Measurements from ENCODE around the gene PSMC5. TPM values are rescaled to one million over a fixed set of nuclear protein-coding genes. Genes with fewer than 3 reads are reported as not detected.
A peak's percentile ranks its signal among the peaks of the same experiment; 100 is the strongest.

The PSMC5 gene
- total RNA-seq, 6 experiments from 2014 or later = 156 to 206 (median 179) TPM

DNA sequence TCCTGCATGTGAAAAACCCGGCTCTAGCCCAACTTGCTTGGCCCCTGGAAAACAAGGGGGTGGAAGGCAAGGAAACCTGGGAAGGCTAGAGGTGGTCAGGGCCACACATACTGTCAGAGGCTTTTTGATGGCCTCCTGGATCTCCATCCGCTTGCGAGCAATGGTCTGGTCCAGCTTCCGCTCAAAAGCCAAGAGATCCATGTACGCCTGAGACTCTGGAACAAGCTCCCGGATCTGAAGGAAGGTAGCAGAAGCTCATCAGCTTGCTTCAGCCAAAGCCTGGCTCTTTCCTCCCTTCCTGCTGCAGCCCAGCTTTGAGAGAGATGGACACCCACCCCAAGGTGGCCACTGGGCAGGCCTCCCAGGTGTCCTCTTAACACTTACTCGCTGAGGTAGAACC, 9.6 kb downstream of the PSMC5 start:
- Mint-ChIP-seq H3K36me3 (ENCODE audit: low read depth) (peaks cover 3% of the 10 kb centered on the region; the same call in 1 of the 2 replicates), H3K4me1 (ENCODE audit: low read depth) (peaks cover 33% of the 10 kb centered on the region), H3K4me3 (no peak overlapping the region), H3K27ac (no peak overlapping the region), H3K27me3 (ENCODE audit: insufficient read depth) (peaks cover 2% of the 10 kb centered on the region; the same call in 1 of the 2 replicates), H3K9me3 (no peaks in the 10 kb centered on the region)
- TF ChIP-seq, protein P1, sequence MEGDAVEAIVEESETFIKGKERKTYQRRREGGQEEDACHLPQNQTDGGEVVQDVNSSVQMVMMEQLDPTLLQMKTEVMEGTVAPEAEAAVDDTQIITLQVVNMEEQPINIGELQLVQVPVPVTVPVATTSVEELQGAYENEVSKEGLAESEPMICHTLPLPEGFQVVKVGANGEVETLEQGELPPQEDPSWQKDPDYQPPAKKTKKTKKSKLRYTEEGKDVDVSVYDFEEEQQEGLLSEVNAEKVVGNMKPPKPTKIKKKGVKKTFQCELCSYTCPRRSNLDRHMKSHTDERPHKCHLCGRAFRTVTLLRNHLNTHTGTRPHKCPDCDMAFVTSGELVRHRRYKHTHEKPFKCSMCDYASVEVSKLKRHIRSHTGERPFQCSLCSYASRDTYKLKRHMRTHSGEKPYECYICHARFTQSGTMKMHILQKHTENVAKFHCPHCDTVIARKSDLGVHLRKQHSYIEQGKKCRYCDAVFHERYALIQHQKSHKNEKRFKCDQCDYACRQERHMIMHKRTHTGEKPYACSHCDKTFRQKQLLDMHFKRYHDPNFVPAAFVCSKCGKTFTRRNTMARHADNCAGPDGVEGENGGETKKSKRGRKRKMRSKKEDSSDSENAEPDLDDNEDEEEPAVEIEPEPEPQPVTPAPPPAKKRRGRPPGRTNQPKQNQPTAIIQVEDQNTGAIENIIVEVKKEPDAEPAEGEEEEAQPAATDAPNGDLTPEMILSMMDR (IDR thresholded peaks at IDR 0.05) = no peak
- DNase-seq = no peak

GRCh38 chr17:63837480-63837879, 10.2 kb downstream of the PSMC5 start:
- Mint-ChIP-seq H3K4me1 (ENCODE audit: low read depth) (peaks cover 33% of the 10 kb centered on the region), H3K27me3 (ENCODE audit: insufficient read depth) (peaks cover 2% of the 10 kb centered on the region; the same call in 1 of the 2 replicates), H3K9me3 (no peaks in the 10 kb centered on the region), H3K27ac (no peak overlapping the region), H3K36me3 (ENCODE audit: low read depth) (no peaks in the 10 kb centered on the region; the same call in 1 of the 2 replicates), H3K4me3 (no peak overlapping the region)
- DNase-seq = no peak
- TF ChIP-seq, protein P1 (IDR thresholded peaks at IDR 0.05) = no peak

DNA sequence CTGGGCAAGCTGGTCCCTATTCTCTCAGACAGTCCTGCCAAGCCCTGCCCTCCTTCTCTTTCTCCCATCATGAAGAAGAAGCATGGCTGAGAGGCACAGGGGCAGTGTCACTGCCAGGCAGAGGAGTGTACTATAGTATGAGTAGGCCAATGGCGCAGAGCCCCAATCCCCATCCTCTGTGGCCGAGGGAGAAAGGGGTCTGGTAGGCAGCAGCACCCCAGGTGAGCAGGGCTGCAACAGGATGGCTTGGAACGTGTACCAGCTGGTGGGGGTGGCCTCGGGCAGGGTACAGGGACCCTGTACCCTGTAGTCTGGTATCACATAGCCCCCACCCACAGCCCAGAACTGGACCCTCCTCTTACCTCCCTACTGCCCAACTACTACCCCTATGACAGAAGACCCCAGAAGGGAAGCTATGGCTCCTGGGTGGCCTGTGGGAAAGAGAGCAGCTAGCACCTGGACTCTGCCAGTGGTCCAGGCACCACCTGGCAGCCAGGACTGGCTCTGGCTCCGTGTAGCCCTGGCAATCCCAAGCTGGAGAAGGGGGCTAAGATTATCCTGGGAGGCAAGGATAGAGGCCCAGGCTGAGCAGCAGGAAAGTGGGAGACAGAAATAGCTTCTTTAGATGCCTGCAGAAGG, 10.8 kb downstream of the PSMC5 start:
- peaks cover 33% of the 10 kb centered on the region for H3K4me1 Mint-ChIP-seq (ENCODE audit: low read depth)
- no peak for DNase-seq
- H3K9me3 Mint-ChIP-seq = no peaks in the 10 kb centered on the region
- H3K36me3 Mint-ChIP-seq (ENCODE audit: low read depth) = no peaks in the 10 kb centered on the region; the same call in 1 of the 2 replicates
- H3K27me3 Mint-ChIP-seq (ENCODE audit: insufficient read depth) = peaks cover 2% of the 10 kb centered on the region; the same call in 1 of the 2 replicates
- TF ChIP-seq, protein P1 (IDR thresholded peaks at IDR 0.05) = no peak
- no peak overlapping the region for H3K27ac Mint-ChIP-seq
- H3K4me3 Mint-ChIP-seq = no peak overlapping the region

DNA sequence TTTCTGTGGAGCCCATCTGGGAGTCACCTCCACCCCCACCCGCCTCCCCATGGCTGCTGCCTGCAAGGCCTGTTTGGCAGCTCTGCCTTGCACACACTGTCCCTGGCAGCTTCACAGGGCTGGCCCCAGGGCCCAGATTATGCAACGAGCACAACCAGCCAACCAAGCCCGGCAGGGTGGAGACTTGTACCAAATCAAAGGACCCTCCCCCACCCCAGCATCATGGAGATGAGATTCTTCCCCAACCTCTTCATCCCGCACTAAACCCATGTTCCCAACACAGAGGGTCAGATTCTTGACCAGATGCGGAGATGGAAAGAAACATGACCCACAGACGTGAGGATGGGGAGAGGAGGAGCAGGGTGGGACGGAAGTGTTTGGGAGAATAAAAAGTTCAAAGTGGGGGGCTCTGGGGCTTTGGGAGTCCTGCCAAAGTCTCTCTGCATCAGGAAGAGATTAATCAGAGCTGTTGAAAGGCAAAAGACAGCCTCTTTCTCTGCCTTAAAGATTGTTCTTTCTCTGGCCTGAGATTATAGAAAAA, 11.5 kb downstream of the PSMC5 start:
- Mint-ChIP-seq H3K27me3 (ENCODE audit: insufficient read depth) (peaks cover 2% of the 10 kb centered on the region; the same call in 1 of the 2 replicates), H3K36me3 (ENCODE audit: low read depth) (no peaks in the 10 kb centered on the region; the same call in 1 of the 2 replicates), H3K4me1 (ENCODE audit: low read depth) (peaks cover 37% of the 10 kb centered on the region), H3K4me3 (no peak overlapping the region), H3K9me3 (no peaks in the 10 kb centered on the region), H3K27ac (peak overlapping the region; percentile 21; the same call in 1 of the 2 replicates)
- TF ChIP-seq, protein P1 (IDR thresholded peaks at IDR 0.05) = no peak
- DNase-seq = peak; percentile 33

DNA sequence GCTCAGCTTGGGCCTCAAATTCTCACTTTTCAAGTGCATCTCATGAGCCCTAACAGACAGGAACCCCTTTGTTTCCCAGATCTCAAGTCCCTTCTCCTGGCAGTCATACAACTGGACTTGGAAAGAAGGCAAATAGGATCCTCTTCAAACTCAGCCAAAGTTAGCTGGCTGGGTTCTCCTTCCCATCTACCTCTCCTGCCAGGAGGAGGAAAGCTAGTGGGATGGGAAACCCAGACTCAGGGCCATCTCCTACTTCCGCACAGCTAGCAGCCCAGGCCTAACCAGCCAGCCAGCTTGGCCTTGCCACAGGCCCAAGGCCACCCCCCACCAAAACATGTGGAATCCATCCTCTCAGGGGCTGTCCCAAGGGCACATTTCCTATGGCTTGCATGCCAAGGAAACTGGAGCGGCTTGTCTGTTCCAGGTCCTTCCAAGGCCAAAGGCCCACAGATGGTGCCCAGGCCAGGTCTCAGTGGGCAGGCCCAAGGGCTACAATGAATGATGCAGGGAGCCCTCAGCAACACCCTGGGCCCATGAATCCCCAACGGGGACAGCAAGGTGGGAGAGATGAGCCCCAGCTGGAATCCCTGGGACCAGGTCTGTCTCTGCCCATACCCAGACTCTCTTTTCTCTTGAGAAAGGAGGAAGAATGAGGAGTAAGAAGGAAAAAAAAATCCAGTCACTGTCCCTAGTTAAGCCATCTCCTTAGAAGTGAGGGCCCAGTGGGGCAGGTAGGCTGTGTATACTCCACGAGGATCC, 13.5 kb downstream of the PSMC5 start:
- TF ChIP-seq, protein P1 (IDR thresholded peaks at IDR 0.05) = no peak
- Mint-ChIP-seq H3K36me3 (ENCODE audit: low read depth) (no peaks in the 10 kb centered on the region), H3K27ac (peak overlapping the region; percentile 92), H3K4me1 (ENCODE audit: low read depth) (peaks cover 36% of the 10 kb centered on the region), H3K9me3 (no peaks in the 10 kb centered on the region), H3K27me3 (ENCODE audit: insufficient read depth) (no peaks in the 10 kb centered on the region; the same call in 1 of the 2 replicates), H3K4me3 (peak overlapping the region; percentile 98)
- no peak for DNase-seq

Measured in HFFc6 (cell line).